Stimulated activated naive CD8-positive, alpha-beta T cell treated with anti-CD3 and anti-CD28 coated beads, Interleukin-15, Interleukin-2, amounts not matched to agents 100 U/mL and 50 U/mL, for 24 hours (primary cell): ENCODE measurements around the gene ARHGEF10L.

ENCODE experiments used
- ATAC-seq: fragments of 150-1000 bp; cut with Tn5 transposase; one replicate; pipeline ENCODE4 v1.10.0; 2021
- DNase-seq: peaks from one replicate; pipeline ENCODE4 v3.0.0; 2021

The ARHGEF10L gene

DNA sequence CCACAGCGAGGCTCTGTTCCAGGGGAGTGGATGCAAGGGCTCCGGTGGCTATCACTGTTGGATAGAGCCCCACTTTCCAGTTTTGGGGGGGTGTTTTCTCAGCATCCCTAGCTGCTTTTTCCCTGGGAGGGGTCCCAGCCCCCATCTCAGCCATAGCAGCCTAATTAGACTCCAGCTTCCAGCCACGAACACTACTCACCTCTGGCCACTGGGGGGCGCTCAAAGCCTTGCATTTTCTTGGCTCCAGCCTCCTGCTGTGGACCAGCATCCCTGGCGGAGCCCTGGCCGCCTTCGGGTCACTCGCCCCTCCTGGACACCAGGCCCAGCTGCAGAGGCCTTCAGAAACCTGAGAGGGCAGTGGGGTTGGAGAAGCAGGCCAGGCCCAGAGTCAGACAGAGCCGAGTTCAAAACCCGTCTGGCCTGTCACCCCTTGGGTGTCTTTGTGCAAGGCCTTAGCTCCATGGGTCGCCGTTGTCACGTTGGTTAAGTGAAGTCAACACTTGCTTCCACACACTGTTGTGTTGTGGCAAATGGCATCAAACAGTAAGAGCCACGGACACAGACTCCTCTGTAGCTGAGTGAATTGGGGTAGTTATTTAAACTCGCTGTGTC is 122.2 kb downstream of the ARHGEF10L start:
- ATAC-seq (no peak), DNase-seq (peak; percentile 72)

DNA sequence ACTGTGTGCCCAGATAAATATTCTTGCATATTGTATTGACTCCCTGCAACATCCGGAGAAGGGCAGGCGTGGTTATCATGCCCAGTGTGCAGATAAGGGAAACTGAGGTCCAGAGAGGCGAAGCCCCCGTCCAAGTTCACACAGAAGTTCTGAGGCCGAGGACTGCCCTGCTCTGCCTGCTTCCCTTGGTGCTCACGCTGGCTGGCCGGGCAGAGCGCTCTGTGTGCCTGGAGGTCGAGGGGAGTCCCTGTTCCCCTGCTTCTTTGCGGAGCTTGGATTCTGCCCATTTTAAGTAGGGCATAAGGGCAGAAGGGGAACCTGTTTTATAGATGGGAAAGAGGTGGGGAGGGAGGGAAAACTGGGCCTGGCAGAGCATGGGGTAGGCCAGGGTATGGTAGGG is 122.8 kb downstream of the ARHGEF10L start:
- DNase-seq, result no peak
- no peak for ATAC-seq

DNA sequence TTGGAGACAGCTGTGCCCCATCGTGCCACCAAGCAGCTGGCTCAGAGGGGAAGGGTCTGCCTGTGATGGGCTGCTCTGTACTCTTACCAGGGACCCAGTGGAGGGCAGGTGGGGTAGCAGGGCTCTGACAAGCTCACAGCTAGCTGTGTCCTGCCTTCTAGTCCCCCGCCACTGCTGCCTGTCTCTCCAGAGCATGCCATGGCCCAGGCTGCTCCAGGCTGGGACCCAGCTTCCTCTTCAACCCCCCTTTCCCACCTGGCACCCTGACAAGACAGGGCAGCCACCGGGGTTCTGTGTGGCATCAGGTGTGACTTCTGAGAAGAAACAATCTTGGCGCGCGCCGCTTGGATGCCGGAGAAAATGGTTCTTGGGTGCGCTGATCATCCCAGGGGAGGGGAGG is 123.3 kb downstream of the ARHGEF10L start:
- DNase-seq (no peak), ATAC-seq (no peak)

DNA sequence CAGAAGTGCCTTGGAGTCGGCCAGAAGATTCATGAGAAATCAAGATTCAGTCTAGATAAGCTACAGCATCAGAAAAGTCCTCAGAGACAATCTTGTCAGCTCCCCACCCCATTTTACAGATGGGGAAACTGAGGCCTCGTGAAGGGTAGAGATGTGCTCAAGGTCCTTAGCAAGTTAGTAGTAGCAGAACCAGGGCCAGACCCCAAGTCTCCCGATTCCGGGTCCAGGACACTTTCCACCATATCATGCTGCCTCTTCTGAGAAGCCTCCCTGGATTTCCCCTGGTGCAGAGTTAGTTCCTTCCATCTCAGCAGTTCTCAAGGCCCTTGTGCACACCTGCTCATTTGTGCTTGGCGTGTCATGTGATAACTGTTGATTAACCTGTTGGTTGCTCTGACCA is 124.1 kb downstream of the ARHGEF10L start:
- ATAC-seq (no peak), DNase-seq (no peak)

DNA sequence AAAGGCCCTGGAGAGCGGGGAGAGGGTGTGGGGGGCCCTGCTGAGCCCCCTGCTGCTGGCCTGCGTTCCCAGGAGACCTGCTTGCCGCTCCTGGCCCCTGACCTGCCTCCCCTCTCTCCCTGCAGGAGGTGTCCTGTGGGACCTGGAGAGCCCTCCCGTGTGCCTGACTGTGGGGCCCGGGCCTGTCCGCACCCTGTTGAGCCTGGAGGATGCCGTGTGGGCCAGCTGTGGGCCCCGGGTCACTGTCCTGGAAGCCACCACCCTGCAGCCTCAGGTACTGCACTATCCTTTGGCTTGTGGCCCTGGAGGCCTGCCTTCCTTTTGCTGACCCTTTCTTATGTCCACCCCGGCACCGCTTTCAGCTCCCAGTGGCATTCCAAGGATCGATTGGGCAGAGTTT is 124.8 kb downstream of the ARHGEF10L start:
- ATAC-seq (no peak), DNase-seq (no peak)

DNA sequence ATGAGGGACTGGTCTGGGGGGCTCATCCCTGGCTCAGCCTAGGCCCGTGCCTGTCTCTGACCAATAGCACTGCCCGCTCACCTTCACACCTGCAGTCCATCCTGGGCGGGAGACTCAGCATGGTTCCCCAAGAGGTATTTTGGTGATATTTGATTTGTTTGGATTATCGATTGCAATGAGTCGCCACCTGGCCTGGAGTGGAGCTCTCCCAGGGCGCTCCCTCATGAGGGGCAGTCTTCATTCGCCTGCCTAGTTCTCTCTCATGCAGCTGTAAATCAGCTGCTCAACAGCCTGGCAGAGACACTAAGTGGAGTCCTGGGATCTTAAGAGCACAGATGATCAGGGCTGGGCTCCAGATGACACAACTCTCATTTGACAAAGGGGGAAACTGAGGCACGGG is 125.6 kb downstream of the ARHGEF10L start:
- DNase-seq, result no peak
- no peak for ATAC-seq

DNA sequence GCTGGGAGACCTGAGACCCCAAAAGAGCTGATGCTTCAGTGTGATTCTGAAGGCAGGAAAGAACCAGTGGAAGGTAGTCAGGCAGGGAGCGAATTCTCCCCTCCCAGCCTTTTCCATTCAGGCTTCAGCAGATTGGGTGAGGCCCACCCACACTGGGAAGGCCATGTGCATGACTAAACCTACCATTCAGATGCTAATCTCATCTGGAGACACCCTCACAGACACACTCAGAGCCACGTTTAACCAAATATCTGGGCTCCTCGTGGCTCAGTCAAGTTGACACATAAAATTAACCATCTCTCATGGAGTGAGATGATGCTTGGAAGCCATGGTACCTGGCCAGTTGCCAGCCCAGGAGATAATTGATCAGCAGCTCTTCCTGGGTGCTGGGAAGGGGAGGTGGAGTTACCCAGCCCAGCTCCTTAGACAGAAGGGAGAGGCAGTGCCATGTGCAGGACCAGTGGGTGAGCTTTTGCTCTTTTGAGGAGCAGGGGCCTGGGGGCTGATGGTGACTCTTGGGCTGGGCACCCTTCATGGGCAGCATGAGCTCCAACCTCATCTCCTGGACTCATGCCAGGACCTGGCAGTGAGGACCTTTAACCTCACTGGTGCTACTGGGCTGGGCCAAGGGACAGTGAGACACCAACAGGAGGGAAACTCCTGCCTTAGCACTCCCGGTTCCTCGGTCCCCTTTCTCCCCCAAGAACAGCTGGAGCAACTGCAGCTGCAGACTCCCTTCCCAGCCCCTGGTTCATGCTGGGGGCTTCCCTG is 126.6 kb downstream of the ARHGEF10L start:
- DNase-seq (no peak), ATAC-seq (no peak)

DNA sequence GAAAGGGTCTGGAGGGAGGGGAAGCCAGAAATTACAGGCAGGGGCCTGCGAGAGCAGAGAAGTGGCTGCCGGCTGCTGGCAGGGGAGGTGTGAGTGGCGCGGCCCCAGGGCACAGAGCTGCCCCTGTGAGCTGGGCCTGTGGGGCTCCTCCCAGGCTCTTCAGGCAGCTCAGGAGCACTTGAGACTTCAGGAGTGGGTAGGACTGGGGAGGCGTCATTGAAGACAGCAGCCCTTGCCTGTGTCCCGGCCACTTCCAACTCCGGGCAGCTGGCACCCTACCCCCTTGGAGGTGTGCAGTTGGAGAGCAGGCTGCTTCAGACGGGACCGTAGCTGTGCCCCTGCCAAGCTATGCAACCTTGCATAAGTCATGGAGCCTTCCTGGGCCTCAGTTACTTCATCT is 128.1 kb downstream of the ARHGEF10L start:
- no peak for ATAC-seq
- DNase-seq, result no peak

DNA sequence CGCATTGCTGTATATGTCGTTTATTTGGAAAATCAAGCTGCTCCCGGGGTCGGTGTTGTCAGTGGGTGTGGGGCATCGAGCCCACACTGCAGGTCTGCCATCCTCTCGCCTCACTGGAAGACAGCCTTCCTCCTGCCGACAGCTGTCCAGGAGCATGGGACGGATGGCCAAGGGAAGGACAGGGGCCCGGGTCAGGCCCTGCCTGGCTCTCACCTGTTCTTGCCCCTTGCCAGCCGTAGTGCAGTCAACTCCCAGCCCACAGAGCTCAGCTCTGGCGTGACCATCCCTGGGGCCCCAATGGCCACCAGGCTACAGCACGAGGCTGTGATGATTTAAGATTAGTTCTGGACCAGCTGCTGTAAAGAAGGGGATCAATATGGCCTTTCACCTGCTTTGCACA is 128.7 kb downstream of the ARHGEF10L start:
- no peak for ATAC-seq

DNA sequence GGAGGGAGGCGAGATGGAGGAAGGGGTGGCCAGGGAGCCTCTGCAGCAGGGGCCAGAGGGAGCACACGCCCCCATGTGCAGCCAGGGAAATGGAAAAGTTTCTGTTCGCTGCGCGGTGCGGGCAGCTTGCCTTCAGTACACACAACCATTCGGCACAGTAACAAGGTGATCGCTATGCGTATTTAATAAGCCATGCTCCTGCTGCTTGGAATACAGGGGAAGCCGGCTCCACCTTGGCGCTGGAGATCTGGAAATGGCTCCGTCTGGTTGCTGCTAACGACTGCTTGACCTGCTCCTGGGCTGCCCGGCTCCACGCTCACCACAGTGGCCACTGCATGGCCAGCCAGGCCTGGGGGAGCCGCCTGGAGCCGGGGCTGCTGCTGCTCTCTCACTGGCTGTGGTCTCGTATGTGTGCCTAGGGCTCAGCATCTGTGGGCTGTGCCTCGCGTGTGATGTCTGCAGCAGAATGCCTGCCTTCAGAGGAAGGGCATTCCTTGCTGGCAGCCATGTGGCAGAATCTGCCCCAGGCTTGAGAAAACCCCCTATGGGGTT is 129.2 kb downstream of the ARHGEF10L start:
- DNase-seq (no peak), ATAC-seq (no peak)

More for the DNA sequence above, 128.7 kb downstream of the ARHGEF10L start:
- no peak for DNase-seq

DNA sequence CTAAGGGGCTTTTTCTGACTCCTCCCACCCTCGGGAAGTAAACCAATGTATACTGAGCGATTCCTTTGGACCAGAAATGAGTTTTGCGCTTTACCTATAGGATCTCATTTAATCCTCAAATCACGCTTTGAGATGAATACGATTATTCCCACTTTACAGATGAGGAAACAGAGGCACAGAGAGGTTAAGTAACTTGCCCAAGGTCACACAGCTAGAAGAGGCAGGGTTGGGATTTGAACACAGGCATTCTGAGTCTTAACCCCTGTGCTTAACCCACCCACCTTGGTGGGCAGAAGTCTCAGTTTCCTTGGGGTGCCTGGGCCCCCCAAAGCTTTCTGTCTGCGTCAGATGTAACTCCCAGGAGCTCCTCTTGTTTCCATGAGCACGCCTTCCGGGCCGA is 129.8 kb downstream of the ARHGEF10L start:
- ATAC-seq (no peak), DNase-seq (no peak)

DNA sequence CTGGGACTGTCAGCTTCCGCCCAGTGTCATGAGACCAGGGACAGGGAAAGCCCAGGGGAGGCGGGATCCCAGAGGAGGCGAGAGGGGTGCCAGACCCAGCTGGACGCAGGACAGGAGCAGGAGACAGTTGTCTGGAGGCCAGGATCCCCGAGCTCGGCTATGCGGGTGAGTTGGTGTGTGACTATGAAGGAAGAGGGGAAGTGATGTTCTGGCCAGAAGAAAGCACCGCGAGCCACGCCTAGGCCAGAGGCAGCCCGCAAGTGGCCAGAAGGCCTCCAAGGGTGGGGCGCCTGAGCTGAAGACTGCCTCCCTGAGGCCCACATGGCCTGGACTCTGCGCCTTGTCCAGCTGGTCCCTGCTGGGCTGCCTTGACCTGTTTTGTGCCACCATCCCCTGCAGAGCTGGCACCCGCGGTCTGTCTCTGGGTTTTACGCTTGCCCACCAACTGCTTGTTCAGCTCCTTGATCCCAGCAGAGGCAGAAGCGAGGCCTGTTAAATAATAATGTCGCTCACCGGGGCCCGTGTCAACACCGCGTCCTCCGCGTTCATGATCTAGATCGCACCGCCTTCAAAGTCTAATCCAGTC is 130.5 kb downstream of the ARHGEF10L start:
- ATAC-seq (no peak), DNase-seq (no peak)

DNA sequence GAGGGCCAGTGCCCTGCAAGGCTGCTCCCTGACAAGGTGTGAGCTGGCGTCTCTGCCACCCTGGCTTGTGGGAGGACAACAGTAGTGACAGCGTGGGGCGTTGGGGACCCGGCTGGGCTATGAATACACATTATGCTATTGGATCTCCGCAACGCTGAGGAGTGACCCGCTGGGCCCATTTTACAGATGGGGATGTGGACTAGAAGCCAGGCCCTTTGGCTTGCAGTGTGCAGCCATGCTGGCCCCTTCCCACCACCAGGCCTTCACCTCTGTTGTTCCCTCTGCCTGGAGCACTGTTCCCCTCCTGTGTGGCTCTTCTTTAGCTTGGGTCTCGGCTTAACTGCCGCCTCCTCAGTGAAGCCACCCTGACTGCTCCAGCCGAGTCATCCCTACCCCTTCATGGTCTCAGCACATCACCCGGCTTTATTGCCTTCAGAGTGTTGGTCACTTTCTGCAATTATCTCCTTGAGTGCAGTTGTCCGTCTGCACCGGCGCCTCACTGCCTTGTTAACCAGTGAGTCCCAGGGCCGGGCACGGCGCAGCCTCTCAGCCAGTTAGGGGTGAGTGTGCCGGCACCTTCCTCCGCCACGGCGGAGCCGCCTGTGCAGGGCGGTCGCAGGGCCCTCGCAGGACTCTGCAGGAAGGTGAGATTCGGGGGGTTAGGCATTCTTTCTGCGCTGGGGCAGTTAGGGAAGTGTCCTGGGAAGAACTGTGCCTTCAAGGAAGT is 131.3 kb downstream of the ARHGEF10L start:
- no peak for ATAC-seq
- DNase-seq, result no peak

DNA sequence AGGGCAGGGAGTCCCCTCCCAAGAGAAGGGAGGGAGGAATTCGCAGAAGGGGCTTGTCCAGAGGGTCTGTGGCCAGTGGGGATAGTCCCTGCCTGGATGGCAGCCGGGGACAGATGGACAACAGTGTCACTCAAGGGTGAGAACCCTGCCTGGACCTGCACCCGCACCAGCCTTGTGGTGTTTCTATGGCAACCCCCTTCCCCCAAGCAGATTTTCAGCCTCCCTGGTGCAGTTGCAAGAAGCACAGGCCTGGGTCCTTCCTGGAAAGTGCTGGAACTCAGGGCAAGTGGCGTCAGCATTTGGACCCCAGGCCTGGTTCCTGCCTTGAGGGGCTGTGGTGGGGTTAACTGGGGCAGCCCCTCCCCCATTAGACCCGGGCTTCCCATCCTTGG is 131.8 kb downstream of the ARHGEF10L start:
- DNase-seq (no peak), ATAC-seq (no peak)

DNA sequence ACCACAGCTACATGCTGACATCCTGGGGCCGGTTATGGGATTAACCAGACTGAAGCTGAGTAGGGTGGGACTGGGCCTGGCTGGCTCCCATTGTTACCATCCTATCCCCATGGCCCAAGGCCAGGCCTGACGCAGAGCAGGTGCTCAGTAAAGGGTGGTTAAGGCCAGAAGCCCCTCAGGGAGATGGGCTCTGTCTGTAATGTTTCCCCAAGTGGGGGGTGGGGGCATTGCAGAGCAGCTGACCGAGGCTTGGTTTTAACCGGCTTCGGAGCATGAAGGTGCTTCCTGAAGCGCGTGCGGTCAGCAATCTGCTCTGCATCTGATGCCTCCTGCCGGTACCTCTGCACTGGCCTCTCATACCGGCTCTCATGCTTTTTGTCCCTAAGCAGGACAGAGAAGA is 132.2 kb downstream of the ARHGEF10L start:
- no peak for DNase-seq
- no peak for ATAC-seq

DNA sequence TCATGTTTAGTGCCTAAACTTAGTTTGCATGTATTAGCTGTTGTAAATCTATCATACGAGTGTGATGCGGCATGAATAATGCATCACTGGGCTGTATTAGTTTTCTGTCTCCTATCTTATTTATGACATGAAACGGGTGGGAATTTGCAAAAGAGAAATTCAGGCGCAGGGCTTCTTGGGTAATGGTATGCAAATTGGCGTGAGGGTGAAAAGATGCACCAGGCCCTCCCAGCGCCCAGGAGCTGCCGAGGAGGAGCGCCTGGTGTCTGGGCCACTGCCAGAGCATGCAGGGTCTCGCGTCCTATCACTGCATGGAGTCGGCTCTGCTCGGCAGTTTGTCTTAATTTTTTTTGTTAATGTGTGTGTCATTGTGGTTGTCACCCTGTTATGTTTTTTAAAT is 132.7 kb downstream of the ARHGEF10L start:
- DNase-seq (no peak), ATAC-seq (no peak)

DNA sequence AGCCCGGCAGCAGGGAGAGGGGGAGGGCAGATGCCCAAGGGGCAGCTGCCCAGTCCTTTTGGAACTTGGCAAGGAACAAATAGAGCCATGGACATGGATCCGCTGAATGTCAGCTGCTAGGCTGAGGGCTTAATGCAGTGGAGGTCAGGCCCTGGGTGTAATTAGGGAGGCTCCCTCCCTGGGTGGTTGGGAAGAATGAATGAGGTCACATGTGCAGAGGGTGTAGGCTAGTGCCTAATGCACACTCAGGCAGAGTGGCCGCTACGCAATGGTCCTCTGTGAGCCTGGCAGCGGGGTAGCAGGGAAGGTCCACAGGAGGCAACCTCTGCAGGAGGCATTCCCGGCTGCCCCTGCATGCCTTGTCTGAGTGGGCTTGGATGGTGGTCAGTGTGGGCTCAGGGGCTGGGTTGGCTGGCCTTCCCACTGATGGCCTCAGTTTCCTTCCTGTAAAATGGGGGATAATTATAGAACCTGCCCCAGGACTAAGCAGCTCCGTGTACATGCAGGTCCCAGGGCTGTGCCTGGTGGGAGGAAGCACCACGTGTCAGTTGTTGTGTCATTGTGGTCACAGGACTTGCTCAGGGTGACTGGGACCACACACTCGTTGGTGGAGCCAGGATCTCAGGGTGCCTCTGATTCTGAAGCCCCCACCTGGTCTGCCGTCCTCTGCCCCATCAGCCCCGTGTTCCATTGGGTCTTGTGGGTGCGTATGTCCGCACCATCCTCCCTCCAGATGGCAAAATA is 134.0 kb downstream of the ARHGEF10L start:
- DNase-seq (no peak), ATAC-seq (no peak)

DNA sequence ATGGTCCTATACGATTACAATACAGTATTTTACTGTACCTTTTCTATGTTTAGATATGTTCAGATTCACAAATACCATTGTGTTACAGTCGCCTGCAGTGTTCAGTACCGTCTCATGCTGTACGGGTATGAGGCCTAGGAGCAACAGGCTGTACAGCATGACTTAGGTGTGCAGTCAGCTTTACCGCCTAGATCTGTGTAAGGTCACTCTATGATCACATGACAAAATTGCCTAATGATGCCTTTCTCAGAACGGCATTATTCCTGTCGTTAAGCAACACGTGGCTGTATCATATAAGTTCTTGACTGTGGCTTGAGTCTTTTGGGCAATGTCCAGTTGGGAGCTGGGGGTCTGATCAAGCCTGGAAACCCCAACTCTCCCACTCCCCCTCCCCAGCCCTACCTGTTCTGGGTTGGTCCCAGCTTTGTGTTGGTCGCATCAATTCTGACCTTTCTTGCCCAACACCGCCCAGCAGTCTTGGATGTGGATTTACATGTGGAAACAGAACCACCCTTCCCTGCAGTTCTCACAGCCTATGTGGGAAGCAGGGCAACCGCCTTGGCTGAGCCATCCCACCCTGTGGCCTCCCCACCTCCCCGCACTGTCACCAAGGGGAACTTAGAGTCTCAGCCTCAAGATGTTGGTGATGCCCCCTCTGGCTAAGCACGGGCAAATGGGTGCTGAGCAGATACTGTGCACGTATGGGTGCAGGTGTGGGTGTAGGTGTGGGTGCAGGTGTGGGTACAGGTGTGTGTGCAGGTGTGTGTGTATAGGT is 135.4 kb downstream of the ARHGEF10L start:
- DNase-seq (no peak), ATAC-seq (no peak)

DNA sequence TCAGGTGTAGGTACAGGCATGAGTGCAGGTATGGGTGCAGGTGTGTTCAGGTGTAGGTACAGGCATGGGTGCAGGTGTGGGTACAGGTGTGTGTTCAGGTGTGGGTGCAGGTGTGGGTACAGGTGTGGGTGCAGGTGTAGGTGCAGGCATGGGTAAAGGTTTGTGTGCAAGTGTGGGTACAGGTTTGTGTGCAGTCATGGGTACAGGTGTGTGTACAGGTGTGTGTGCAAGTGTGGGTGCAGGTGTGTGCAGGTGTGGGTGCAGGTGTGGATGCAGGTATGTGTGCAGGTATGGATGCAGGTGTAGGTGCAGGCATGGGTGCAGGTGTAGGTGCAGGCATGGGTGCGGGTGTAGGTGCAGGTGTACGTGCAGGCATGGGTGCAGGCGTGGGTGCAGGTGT is 136.2 kb downstream of the ARHGEF10L start:
- no peak for ATAC-seq

DNA sequence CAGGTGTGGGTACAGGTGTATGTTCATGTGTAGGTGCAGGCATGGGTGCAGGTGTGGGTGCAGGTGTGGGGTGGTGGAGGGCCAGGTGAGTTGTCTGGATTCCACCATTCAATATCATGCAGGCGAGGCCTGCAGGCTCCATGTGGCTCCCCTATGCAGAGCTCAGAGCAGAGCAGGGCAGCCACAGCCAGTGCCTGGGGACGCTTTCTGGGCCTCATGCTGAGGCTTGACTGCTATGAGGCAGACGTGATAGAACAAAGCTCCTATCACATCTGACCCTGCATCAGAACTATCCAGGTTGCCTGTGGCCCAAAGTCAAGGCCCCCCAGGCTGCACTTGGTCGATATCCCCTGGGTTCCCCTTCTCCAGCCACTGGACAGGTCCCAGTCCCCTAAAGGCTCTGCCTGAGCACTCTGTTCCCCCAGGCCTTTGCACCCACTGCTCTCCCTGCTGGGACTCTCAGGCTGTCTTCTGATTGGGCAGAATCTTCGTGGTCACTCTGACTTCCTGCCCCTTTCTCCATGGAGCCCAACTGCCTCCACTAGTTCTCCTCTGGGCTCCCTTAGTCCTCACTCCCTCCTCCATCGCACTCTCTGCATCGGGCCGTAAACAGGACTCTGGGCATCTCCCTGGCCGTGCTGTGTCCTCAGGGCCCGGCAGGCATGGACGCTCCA is 137.0 kb downstream of the ARHGEF10L start:
- DNase-seq, result no peak
- ATAC-seq, result no peak

More for the DNA sequence above, 136.2 kb downstream of the ARHGEF10L start:
- no peak for DNase-seq

DNA sequence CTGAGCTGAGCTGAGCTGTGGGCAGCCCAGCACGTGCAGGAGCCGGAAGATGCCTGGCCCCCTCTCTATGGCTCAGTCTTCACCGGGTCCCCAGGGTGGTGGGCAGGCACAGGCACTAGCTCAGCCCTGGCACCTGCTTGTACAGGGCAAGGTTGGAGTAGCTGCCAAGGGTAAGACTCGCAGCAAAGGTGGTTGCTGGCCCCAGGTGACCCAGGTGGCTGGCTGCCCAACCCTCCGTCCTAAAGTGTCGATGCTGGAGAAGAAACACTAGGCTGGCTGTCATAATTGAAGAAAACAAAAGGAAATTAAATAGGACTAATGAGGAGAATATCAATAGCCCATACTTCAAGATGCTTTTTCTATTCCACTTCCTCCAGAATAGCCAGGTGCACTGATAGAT is 138.5 kb downstream of the ARHGEF10L start:
- ATAC-seq (no peak), DNase-seq (no peak)
